NCI-H146 treated with DMSO at 0.1 percent for 48 hours (cell line): ENCODE results near the gene ARSD.
"Not testable (repeated sequence)": the region's sequence is repeated elsewhere in the genome, so short reads cannot be mapped to it uniquely, and the experiment has no call there.

ENCODE experiments used
- DNase-seq: peaks from one replicate; lab custom pipeline; 2025; ENCODE audit not compliant: unreplicated experiment; lab: John Stamatoyannopoulos, UW

The ARSD gene

DNA sequence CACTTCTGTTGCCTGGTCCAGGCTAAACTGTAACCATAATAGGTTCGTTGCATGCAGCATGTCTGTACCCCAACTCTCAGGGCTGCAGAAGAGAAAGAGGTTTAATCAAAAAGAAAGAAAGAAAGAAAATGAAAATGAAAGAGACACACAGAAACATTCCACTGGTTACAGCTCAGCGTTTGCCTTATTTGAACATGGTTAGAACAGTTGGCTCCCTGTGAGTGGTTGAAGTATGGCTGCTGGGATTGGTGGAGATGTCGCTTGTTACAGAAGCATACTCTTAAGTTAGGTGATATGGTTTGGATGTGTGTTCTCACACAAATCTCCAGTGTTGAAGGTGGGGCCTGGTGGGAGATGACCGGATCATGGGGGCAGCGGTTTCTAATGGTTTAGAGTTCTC, 36.3 kb downstream of the ARSD start:
- no peak for DNase-seq

DNA sequence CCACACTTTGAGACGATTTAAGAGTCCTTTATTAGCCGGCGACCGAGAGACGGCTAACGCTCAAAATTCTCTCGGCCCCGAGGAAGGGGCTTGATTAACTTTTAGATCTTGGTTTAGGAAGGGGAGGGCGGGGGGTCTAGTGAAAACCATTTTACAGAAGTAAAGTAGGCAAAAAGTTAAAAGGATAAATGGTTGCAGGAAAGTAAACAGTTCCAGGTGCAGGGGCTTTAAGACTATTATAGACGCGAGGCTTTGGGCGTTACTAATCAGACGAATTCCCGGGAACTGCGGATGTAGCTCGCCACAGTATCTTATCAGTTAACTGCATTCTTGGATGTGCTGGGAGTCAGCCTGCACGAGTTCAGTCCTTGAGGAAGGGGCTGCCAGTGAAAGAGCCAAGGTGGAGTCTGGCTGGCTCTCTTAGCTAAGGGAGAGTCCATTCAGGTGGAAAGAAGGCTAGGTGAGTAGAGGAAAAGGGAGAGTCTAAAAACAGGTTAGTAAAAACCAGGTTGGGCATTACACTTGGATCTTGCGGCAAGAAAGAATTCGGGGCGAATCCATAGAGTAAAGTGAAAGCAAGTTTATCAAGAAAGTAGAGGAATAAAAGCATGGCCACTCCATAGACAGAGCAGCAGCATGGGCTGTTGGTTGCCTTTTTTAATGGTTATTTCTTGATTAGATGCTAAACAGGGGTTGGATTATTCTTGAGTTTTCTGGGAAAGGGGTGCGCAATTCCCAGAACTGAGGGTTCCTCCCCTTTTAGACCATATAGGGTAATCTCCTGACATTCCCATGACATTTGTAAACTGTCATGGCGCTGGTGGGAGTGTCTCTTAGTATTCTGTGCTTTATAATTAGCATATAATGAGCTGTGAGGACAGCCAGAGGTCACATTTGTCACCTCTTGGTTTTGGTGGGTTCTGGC, 38.3 kb downstream of the ARSD start:
- DNase-seq, result not testable (repeated sequence)

- DNase-seq, result not testable (repeated sequence)
Measured at GRCh38 chrX:2889706-2890490, 39.2 kb downstream of the ARSD start.

DNA sequence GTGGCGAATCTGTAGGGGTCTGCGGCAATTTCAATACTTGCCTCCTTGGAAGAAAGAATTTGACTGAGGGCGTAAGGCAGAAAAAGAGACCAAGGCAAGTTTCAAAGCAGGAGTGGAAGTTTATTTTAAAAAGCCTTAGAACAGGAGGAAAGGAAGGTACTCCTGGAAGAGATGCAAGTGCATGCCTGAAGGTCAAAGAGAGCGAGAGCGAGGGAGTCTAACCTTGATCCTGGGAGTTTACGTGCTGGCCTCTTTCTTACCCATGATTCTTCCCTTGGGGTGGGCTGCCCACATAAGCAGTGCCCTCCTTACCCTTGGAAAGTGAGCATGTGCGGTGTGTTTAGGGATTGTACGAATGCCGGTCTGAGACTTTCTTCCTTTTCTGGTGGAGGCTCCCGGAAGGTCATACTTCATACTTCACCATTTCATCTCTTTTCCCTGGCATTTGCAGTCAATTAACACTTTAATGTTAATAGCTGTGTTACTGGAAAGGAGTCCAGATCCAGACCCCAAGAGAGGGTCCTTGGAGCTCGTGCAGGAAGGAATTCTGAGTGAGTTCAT, 40.0 kb downstream of the ARSD start:
- no peak for DNase-seq

DNA sequence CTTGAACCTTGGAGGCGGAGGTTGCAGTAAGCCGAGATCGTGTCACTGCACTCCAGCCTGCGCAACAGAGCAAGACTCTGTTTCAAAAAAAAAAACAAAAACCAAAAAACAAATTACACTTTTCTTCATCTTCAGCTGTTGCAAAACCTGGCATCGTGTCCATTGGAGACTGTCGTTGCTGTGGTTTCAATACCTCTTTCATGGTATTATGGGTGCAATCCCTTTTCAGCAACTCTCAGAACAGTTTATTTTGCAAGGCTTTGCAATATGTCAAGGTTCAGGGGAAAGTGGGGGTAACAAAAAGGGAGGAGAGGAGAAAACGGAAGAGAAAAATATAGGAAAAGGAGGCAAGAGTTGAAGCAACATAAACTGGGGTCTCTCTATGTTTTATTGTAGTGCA, 40.8 kb downstream of the ARSD start:
- DNase-seq, result no peak

GRCh38 chrX:2883770-2884169, 45.4 kb downstream of the ARSD start:
- DNase-seq, result no peak

- DNase-seq, result no peak
Measured at GRCh38 chrX:2879670-2880069, 49.5 kb downstream of the ARSD start.

GRCh38 chrX:2878563-2878962, 50.6 kb downstream of the ARSD start:
- DNase-seq, result no peak

GRCh38 chrX:2875798-2876399, 53.2 kb downstream of the ARSD start:
- no peak for DNase-seq

DNA sequence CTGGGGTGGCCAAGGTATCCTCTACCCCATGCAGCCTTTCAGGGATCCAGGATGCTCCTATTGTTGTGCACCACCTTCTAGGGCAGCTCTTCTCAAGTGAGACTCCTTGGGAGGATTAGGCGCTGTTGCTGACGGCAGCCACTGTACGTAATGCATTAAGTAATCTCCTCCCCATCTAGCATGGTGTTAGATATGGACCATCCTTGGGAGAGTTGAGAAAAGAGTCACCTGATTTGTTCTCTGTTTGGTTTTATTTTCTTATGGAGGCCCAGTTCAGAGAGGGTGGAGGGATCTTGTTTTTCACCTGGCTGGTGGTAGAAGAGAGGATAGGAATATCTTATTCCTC, 54.0 kb downstream of the ARSD start:
- no peak for DNase-seq

DNA sequence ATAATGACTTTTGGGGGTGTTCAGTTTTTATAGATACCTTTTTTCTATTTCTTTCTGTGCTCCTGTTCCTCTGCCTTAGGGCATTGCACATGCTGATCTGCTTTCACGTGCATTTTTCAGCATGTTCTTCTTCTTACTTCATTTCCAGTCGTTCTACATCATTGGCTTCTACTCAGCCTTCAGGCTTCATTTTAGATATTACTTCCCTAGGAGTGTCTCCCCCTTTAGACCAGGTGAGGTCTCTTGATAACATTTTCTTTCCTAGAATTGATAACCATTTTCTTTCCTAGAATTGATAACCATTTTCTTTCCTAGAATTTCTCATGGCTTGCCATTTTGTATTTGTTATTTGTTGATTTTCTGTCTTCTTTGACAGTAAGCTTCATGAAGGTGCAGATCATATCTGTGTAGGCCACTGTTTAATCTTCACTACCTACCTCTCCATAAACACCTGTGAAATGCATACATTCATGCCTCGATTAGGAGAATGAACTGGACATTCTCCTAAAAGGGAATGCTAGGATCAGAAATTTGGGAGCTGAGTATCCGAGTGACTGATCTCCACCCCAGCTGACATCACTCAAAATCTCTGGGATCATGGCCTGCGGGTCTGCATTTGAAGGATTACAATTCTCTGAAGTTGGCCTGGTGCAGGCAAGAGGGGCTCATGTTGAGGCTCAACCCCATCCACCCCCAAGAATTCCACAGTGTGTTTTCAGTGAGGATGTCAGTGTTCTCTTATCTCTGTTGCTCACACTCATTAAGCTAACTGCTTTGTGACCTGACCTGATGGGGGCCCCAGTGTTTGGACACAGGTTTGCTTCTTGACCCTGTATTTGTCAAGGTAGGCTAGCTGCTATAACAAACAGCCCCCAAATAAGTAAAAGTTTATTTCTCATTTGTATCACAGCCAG, 54.7 kb downstream of the ARSD start:
- no peak for DNase-seq

DNA sequence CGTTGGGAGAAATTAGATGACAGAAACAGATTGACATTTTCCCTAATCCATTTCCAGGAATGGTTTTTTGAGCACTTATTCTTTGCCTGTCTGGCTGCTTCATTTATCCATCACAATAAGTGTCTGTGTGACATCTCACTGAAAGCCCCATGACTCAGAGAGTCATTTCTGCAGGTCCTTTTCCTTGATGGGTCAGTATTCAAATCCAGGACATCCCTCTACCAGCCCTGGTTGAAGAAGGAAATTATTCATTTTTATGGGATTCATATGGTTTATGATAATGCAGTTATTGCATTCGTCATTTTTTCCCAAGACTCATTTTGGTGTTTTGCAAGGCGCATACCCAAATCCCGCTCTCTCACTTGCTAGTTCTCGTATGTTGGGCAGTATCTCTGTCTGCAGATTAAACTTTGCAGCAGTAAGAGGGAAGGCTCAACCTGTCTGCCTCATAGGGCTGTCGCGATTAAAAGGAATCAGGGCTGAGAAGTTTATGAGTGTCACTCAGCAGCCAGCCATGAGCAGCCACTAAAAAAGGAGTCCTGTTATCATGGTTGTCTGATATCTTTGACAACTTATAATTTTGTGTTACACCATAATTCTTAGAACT, 56.4 kb downstream of the ARSD start:
- no peak for DNase-seq

DNA sequence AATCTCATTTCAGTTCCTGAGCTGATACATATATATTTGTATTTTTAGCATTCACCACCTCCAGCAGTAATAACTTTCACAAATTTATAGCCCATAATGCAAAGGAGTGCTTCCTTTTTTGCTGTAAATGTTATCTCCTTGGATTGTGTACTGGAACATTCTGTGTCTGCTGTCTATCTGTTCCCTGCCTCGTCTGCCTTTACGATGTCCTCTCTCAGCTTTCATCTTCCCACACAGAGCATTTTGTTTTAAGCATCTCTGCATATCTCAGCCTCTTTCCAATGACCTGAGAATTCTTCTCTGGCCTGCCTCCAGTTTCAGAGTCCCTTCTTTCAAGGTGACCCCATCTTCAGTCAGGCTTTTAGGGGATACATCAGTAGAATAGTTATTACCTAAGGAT, 57.3 kb downstream of the ARSD start:
- DNase-seq, result no peak

- DNase-seq, result no peak
Measured at GRCh38 chrX:2870650-2871049, 58.5 kb downstream of the ARSD start.

DNA sequence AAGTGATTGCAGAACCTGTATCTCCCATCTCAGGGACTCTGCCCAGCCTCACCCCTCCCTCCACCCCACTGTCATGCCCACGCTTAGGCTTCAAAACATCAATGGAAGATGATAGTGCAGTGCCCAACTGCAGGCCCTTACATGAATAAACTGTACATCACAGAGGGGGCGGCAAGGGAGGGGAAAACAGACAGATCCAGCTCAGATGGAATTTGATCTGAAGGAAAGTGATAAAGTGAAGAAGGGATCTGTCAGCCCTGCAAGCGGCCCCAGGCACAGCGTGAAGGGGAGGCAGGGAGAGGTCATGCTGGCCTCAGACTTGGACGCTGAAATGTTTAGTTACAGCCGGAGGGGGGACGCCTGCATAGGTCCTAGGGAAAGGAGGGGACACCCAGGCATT, 61.9 kb downstream of the ARSD start:
- no peak for DNase-seq

DNA sequence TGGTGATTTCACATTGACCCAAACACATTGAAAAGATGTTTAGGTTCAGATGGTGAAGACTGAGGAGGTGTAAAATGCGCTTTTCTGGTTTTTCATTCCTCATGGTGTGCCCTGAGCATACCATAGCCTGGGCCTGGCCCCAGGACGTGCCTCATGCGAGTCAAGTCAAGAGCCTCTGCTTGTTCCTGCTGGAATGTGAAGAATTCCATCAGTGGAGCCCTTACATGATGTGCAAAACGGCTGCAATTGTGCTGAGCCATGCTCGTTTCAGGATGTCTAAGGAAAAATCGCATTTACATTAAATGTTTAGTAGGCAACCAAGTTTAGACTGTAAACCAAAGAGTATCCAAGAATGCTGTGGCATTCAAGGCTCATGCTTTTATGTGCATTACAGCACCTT, 65.5 kb downstream of the ARSD start:
- no peak for DNase-seq

DNA sequence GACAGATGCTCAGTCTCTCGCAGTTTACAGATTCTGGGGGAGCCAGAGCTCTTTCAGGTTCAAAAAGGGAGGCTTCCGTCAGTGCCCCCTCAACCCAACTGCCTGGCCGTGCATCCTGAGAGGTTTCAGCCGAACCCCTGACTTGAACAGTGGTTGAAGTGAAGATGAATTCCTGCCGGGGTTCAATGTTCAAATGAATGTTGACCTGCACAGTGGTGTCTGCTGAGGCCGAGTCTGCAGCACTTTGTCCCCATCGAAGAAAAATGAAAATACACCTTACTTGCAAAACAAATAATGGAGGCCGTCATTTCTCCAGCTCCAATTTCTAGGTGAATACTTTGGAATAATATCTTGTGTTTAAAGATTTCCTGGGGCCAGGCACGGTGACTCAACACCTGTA, 66.7 kb downstream of the ARSD start:
- no peak for DNase-seq

DNA sequence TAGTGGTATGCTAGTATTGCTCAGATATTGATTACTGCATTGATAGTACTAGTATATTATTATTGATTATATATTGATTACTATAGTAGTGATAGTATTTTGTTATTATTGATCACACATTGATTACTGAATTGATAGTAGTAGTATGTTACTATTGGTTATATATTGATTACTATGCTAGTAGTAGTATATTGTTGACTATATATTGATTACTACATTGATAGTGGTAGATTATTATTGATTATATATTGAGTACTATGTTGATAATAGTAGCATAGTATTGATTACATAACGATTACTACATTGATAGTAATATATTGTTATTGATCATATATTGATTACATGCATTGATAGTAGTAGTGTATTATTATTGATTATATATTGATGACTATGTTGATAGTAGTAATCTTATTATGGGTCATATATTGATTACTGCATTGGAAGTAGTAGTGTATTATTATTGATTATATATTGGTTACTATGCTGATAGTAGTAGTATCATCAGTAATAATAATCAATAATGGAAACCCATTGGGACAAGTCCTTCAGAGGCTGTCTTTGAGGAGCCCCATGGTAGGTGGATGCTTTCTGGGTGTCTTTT, 69.8 kb downstream of the ARSD start:
- no peak for DNase-seq

GRCh38 chrX:2857566-2857965, 71.6 kb downstream of the ARSD start:
- no peak for DNase-seq

GRCh38 chrX:2855761-2856160, 73.4 kb downstream of the ARSD start:
- DNase-seq, result no peak
